Smooth muscle cell (in vitro differentiated cells): ENCODE results near the gene DUSP22. TPM values are rescaled to one million over a fixed set of nuclear protein-coding genes. Genes with fewer than 3 reads are reported as not detected.

Experiments
- DNase-seq: peaks from one replicate; lab custom pipeline; 2025; ENCODE audit not compliant: unreplicated experiment; lab: John Stamatoyannopoulos, UW
- H2AFZ ChIP-seq: fragments of 200-600 bp; sonication (generic); 2 replicates; pipeline ENCODE4 v1.6.0; 2016; ENCODE audit warnings: antibody characterized with exemption, low read depth, mild to moderate bottlenecking
- H3F3A ChIP-seq: fragments of 200-600 bp; sonication (generic); 2 replicates; pipeline ENCODE4 v1.6.0; 2017; ENCODE audit warnings: antibody characterized with exemption, low read depth
- H3K27ac ChIP-seq: fragments of 200-600 bp; sonication (generic); 2 replicates; pipeline ENCODE4 v1.5.1; 2016; ENCODE audit warnings: low read depth, mild to moderate bottlenecking
- H3K27me3 ChIP-seq: fragments of 200-600 bp; sonication (generic); 2 replicates; pipeline ENCODE4 v1.6.1; 2016; ENCODE audit warnings: low read depth, mild to moderate bottlenecking
- H3K36me3 ChIP-seq: fragments of 200-600 bp; sonication (generic); 2 replicates; pipeline ENCODE4 v1.5.1; 2016; ENCODE audit warnings: low read depth
- H3K4me1 ChIP-seq: fragments of 200-600 bp; sonication (generic); 2 replicates; pipeline ENCODE4 v1.5.1; 2016; ENCODE audit warnings: low read depth
- H3K4me2 ChIP-seq: fragments of 200-600 bp; sonication (generic); 2 replicates; pipeline ENCODE4 v1.6.0; 2016; ENCODE audit warnings: mild to moderate bottlenecking
- H3K4me3 ChIP-seq: fragments of 200-600 bp; sonication (generic); 2 replicates; pipeline ENCODE4 v1.5.1; 2016; ENCODE audit warnings: mild to moderate bottlenecking
- H3K79me2 ChIP-seq: fragments of 200-600 bp; sonication (generic); 2 replicates; pipeline ENCODE4 v1.6.0; 2016; ENCODE audit warnings: low read depth, mild to moderate bottlenecking
- H3K9ac ChIP-seq: fragments of 200-600 bp; sonication (generic); 2 replicates; pipeline ENCODE4 v1.6.0; 2016; ENCODE audit warnings: low read depth
- H3K9me3 ChIP-seq: fragments of 200-600 bp; sonication (generic); replicated peaks from 2 replicates; pipeline ENCODE4 v1.5.1; 2016; ENCODE audit warnings: low read depth
- H4K20me1 ChIP-seq: fragments of 200-600 bp; sonication (generic); 2 replicates; pipeline ENCODE4 v1.6.0; 2016; ENCODE audit warnings: low read depth
- CTCF ChIP-seq: fragments of 200-600 bp; sonication (generic); IDR thresholded peaks from 2 replicates; pipeline ENCODE4 v1.5.1; 2017; ENCODE audit warnings: borderline replicate concordance, mild to moderate bottlenecking, antibody characterized with exemption; ENCODE audit not compliant: insufficient read depth, poor library complexity, severe bottlenecking
- WGBS: methylation state at CpG from one replicate; pipeline ENCODE4 v1.1.7; 2016; ENCODE audit warnings: low lambda C conversion rate; 5-methylcytosine and 5-hydroxymethylcytosine counted together
- polyA plus RNA-seq: library from polyadenylated mRNA; unstranded; fragments of >200 nt; fragmentation: Nextera tagmentation; extraction: Ambion mirVana; gene quantifications from 2 replicates; pipeline ENCODE4 v1.2.1, GENCODE V29; 2016
- total RNA-seq: library from RNA; depleted of rRNA; stranded (reverse); fragments of >200 nt; gene quantifications from 2 replicates; pipeline ENCODE4 v1.2.3, GENCODE V29; 2014

Gene DUSP22
- total and polyA plus RNA-seq, 2 experiments from 2014 or later: 16.3 to 19.1 TPM

- DNase-seq: no peak
- Histone ChIP-seq H2AFZ (no peak overlapping the region), H3K9me3 (no peaks in the 10 kb centered on the region)
These were observed 80.1 kb downstream of the DUSP22 start for GRCh38 chr6:372336-372911.

GRCh38 chr6:373031-373430 is 80.7 kb downstream of the DUSP22 start:
- no peak overlapping the region for H3K4me2 ChIP-seq
- DNase-seq: no peak
- no peaks in the 10 kb centered on the region for H4K20me1 ChIP-seq
- H3F3A ChIP-seq: no peaks in the 10 kb centered on the region
- H3K4me1 ChIP-seq: no peaks in the 10 kb centered on the region
- peaks cover 4% of the 10 kb centered on the region for H3K27me3 ChIP-seq
- no peak overlapping the region for H3K9ac ChIP-seq
- H2AFZ ChIP-seq: no peak overlapping the region
- H3K79me2 ChIP-seq: no peaks in the 10 kb centered on the region
- no peak overlapping the region for H3K27ac ChIP-seq
- no peaks in the 10 kb centered on the region for H3K36me3 ChIP-seq
- WGBS: 84% methylated on average over 8 of the region's 8 CpGs
- no peaks in the 10 kb centered on the region for H3K9me3 ChIP-seq
- no peak overlapping the region for H3K4me3 ChIP-seq
- TF ChIP-seq CTCF: no peak

More at GRCh38 chr6:372336-372911, 80.1 kb downstream of the DUSP22 start:
- Histone ChIP-seq H3K4me2 (no peak overlapping the region), H3K36me3 (no peaks in the 10 kb centered on the region), H4K20me1 (no peaks in the 10 kb centered on the region), H3K4me1 (no peaks in the 10 kb centered on the region), H3K4me3 (no peak overlapping the region), H3F3A (no peaks in the 10 kb centered on the region), H3K27ac (no peak overlapping the region), H3K27me3 (peaks cover 4% of the 10 kb centered on the region), H3K79me2 (no peaks in the 10 kb centered on the region), H3K9ac (no peak overlapping the region)
- no peak for TF ChIP-seq CTCF
- 84% methylated on average over 16 of the region's 16 CpGs for WGBS

GRCh38 chr6:373773-374724 is 81.8 kb downstream of the DUSP22 start:
- peaks cover 4% of the 10 kb centered on the region for H3K27me3 ChIP-seq
- H3K4me2 ChIP-seq: no peak overlapping the region
- no peaks in the 10 kb centered on the region for H3K4me1 ChIP-seq
- no peak overlapping the region for H2AFZ ChIP-seq
- no peak overlapping the region for H3K9ac ChIP-seq
- H3K4me3 ChIP-seq: no peak overlapping the region
- H3F3A ChIP-seq: no peaks in the 10 kb centered on the region
- H3K9me3 ChIP-seq: no peaks in the 10 kb centered on the region
- no peaks in the 10 kb centered on the region for H3K36me3 ChIP-seq
- 73% methylated on average over 26 of the region's 26 CpGs for WGBS
- no peaks in the 10 kb centered on the region for H3K79me2 ChIP-seq
- TF ChIP-seq CTCF: no peak
- no peak for DNase-seq
- H3K27ac ChIP-seq: no peak overlapping the region
- no peaks in the 10 kb centered on the region for H4K20me1 ChIP-seq
